Pulmonary artery endothelial cell (primary cell): ENCODE results near the gene MRPL54. TPM values are rescaled to one million over a fixed set of nuclear protein-coding genes. Genes with fewer than 3 reads are reported as not detected.
"Not testable (repeated sequence)": the region's sequence is repeated elsewhere in the genome, so short reads cannot be mapped to it uniquely, and the experiment has no call there.

ENCODE experiments used
- DNase-seq: peaks from one replicate; pipeline ENCODE4 v3.0.0-alpha.2; 2011; ENCODE audit warnings: low read depth, low spot score
- total RNA-seq: library from RNA; depleted of rRNA; stranded (reverse); fragments of >200 nt; gene quantifications from 2 replicates; pipeline ENCODE4 v1.2.3, GENCODE V29; 2014

MRPL54 gene
- total RNA-seq, 1 donor from 2014 or later, result 49.6 TPM

GRCh38 chr19:3808420-3809143 is 46.1 kb downstream of the MRPL54 start:
- DNase-seq, result no peak

- no peak for DNase-seq
Observed at GRCh38 chr19:3809881-3810707, 47.6 kb downstream of the MRPL54 start.

GRCh38 chr19:3810708-3811355 is 48.4 kb downstream of the MRPL54 start:
- DNase-seq, result no peak

- DNase-seq, result no peak
Observed at GRCh38 chr19:3813473-3814392, 51.3 kb downstream of the MRPL54 start.

- no peak for DNase-seq
Observed at GRCh38 chr19:3814648-3815047, 52.2 kb downstream of the MRPL54 start.

- DNase-seq, result not testable (repeated sequence)
Observed at GRCh38 chr19:3816148-3816547, 53.7 kb downstream of the MRPL54 start.

GRCh38 chr19:3816566-3817218 is 54.2 kb downstream of the MRPL54 start:
- no peak for DNase-seq

Other genes with a start within 250 kb of the MRPL54 start
- not detected in 2 replicates for gene TEKTIP1, start 223.5 kb upstream of the MRPL54 start, total RNA-seq
- 65.7 and 72.8 TPM in 2 replicates for gene MFSD12, start 205.1 kb upstream of the MRPL54 start, total RNA-seq
- 91.2 and 99.7 TPM in 2 replicates for gene HMG20B, start 189.7 kb upstream of the MRPL54 start, total RNA-seq
- 0.18 and 0.53 TPM in 2 replicates for gene GIPC3, start 177.2 kb upstream of the MRPL54 start, total RNA-seq
- gene TBXA2R, start 155.8 kb upstream of the MRPL54 start, total RNA-seq, result 0.66 and 0.67 TPM in 2 replicates
- gene CACTIN, start 135.9 kb upstream of the MRPL54 start, total RNA-seq, result 33.8 and 41.9 TPM in 2 replicates
- gene PIP5K1C, start 62.2 kb upstream of the MRPL54 start, total RNA-seq, result 15.4 and 22.5 TPM in 2 replicates
- not detected in 2 replicates for gene TJP3, start 54.3 kb upstream of the MRPL54 start, total RNA-seq
- gene APBA3, start 990 bp upstream of the MRPL54 start, total RNA-seq, result 17.5 and 29.0 TPM in 2 replicates
- not detected in 2 replicates for gene RAX2, start 9.5 kb downstream of the MRPL54 start, total RNA-seq
- gene MATK, start 23.7 kb downstream of the MRPL54 start, total RNA-seq, result under 0.01 TPM in 1 of 2 replicates, not detected in the other
- not detected in 2 replicates for gene ZFR2, start 106.4 kb downstream of the MRPL54 start, total RNA-seq
- not detected in 2 replicates for gene ATCAY, start 118.0 kb downstream of the MRPL54 start, total RNA-seq
- not detected in 2 replicates for gene NMRK2, start 170.4 kb downstream of the MRPL54 start, total RNA-seq
- gene DAPK3, start 208.4 kb downstream of the MRPL54 start, total RNA-seq, result 165 and 166 TPM in 2 replicates
- 2,342 and 4,009 TPM in 2 replicates for gene EEF2, start 222.8 kb downstream of the MRPL54 start, total RNA-seq
- gene PIAS4, start 245.1 kb downstream of the MRPL54 start, total RNA-seq, result 26.5 and 49.2 TPM in 2 replicates